ENCODE measurements around the gene GTF2B.

- TF ChIP-seq POLR2A (IDR thresholded peaks at IDR 0.05) = no peak
- TF ChIP-seq CTCF (IDR thresholded peaks at IDR 0.05) = no peak
- no peak for TF ChIP-seq POLR2AphosphoS5 (IDR thresholded peaks at IDR 0.05)
These were observed 31.9 kb upstream of the GTF2B start for GRCh38 chr1:88923224-88923623.
